GM18520 (cell line): ENCODE data around the gene C7orf33.

Source experiments
- ATAC-seq: cut with Tn5 transposase; IDR thresholded peaks from one replicate; pipeline ENCODE4 v1.9.1; 2021; ENCODE audit not compliant: unreplicated experiment

C7orf33 gene

GRCh38 chr7:148625342-148625741 is 34.8 kb downstream of the C7orf33 start:
- ATAC-seq: no peak

DNA sequence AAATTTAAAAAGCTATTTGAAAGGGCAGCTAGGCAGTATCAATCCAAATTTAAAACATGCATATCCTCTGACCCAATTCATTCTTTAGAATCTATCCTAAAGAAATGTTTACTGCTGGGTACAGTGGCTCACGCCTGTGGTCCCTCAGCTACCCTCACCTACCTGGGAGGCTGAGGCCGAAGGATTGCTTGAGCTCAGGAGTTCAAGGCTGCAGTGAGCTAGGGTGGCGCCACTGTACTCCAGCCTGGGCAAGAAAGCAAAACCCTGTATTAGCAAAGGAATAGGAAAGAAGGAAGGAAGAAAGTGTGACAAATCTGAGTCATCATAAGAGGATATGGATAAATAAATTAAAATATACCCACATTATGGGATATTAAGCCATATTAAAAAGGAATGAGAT is 36.3 kb downstream of the C7orf33 start:
- no peak for ATAC-seq

GRCh38 chr7:148628011-148628410 is 37.4 kb downstream of the C7orf33 start:
- ATAC-seq: no peak

DNA sequence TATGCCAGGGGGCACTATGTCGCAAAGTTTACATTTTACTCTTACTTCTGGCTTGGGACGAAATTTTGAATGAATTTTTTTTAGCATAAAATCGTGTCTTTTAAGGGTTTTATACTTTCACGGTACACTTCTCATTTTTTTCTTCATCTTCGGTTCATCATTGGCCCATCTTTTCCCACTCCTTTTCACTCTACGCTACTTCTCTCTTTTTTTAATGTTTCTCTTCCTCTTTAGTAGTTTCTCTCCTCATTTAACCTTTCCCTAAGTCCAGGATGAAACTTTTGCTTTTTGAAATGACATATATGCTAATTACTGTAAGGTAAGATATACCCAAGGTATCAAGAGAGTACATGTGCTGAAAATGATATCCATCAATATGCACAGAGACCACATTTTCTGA is 39.5 kb downstream of the C7orf33 start:
- ATAC-seq: no peak

DNA sequence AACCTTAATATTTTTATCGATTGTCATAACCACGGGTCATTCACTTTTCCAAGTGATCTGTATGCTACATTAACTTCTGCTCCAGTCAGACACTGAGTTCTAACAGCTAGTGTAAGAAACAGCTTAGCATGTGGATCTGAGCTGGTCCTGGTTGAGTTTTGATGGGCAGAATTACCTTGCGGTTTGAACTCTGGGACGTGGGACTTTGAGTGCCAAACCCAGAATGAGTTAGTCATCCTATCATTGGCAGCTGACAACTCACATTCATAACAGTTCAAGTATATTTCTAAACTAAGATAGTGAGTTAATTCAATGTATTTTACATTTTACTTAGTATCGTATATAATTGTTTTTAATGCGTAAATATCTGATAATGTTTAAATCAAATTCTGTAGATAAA is 43.2 kb downstream of the C7orf33 start:
- ATAC-seq: no peak

- ATAC-seq: no peak
Observed at GRCh38 chr7:148637094-148637493, 46.5 kb downstream of the C7orf33 start.

GRCh38 chr7:148645898-148646297 is 55.3 kb downstream of the C7orf33 start:
- no peak for ATAC-seq

GRCh38 chr7:148650232-148650858 is 59.8 kb downstream of the C7orf33 start:
- no peak for ATAC-seq

GRCh38 chr7:148652773-148653172 is 62.2 kb downstream of the C7orf33 start:
- no peak for ATAC-seq

- ATAC-seq: no peak
Observed at GRCh38 chr7:148657929-148658328, 67.4 kb downstream of the C7orf33 start.

GRCh38 chr7:148661471-148661870 is 70.9 kb downstream of the C7orf33 start:
- no peak for ATAC-seq

DNA sequence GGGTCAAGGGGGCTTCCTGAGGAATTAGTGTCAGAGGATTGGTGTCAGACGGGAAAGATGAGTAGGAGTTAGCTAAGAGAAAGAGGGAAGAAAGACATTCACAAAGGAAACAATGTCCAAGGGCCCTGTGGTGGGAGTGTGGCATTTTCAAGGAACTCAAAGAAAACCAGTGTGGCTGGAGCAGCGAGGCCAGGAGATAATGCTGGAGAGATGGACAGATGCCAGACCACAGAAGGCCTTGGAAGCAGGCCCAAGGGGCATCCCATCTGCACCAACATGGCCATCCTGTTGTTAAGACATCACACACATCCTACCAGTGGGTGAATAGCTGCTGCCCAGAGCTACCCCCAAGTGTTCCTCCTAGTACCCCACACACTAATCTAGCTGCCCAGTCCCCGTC is 72.1 kb downstream of the C7orf33 start:
- no peak for ATAC-seq

DNA sequence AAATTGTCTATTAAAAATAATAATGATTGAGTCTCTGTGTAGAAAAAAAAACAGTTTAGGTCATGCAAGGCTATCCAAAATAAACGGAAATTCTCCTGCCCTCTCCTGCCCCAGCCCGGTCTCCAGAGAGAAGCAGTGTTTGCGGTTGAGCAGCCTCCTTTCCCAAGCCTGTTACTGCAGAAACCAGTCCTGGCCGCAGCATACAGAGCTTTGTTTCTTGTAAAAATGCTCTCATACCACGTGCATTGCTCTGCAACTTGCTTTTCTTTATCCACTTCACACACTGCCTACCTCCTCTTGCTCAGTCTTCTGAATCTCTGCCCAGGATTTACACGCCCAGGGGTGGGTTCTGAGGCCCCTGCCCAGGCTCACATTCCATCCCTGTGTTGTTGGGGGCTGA is 73.8 kb downstream of the C7orf33 start:
- no peak for ATAC-seq

DNA sequence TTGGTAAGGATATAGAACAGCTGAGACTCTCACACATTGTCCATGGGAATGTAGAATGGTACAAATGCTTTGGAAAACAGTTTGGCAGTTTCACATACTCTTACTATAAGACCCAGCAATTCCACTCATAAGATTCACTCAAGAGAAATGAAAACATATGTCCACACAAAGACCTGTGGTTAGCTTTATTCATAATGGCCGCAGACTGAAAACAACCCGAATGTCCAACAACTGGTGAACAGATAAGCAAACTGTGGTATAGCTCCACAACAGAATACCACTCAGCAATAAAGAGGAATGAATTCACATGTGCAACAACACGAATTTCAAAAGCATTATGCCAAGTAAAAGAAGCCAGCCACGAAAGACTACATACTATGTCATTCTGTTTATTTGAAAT is 74.7 kb downstream of the C7orf33 start:
- no peak for ATAC-seq
